ENCODE measurements around the gene TMEM72.

The TMEM72 gene

DNA sequence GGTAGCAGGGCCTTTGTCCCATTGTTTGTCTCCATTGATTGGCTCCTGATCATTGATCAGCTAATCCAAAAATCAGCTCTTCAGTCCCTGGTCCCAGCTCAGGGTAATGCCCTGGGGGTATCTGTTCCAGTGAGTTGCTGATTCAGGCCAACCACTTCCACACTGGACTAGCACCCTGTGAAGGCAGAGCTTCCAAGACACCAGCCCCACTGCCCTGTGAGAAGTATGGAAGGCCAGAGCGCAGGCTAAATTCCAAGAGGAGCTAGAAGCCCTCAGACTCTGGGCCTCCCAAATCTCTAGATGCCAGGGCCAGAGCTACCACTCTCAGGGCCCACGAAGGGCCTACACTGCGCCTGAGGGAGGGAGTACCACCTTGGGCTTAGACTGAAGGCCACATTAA lies 10.4 kb downstream of the TMEM72 start:
- ChIA-PET CTCF (interaction anchor here (0.8 to 2.6 kb wide), 5 partner anchors 10 to 84 kb away, joined by 3 to 21 read pairs (median 3); no protein-coding TSS in a partner anchor), POLR2A (no interaction called here)
- no peak for DNase-seq (ENCODE audit: extremely low spot score)
- TF ChIP-seq, protein P1, sequence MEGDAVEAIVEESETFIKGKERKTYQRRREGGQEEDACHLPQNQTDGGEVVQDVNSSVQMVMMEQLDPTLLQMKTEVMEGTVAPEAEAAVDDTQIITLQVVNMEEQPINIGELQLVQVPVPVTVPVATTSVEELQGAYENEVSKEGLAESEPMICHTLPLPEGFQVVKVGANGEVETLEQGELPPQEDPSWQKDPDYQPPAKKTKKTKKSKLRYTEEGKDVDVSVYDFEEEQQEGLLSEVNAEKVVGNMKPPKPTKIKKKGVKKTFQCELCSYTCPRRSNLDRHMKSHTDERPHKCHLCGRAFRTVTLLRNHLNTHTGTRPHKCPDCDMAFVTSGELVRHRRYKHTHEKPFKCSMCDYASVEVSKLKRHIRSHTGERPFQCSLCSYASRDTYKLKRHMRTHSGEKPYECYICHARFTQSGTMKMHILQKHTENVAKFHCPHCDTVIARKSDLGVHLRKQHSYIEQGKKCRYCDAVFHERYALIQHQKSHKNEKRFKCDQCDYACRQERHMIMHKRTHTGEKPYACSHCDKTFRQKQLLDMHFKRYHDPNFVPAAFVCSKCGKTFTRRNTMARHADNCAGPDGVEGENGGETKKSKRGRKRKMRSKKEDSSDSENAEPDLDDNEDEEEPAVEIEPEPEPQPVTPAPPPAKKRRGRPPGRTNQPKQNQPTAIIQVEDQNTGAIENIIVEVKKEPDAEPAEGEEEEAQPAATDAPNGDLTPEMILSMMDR (IDR thresholded peaks at IDR 0.05; ENCODE audit: control extremely low read depth, extremely low read depth, low read depth, missing control alignments), result no peak

DNA sequence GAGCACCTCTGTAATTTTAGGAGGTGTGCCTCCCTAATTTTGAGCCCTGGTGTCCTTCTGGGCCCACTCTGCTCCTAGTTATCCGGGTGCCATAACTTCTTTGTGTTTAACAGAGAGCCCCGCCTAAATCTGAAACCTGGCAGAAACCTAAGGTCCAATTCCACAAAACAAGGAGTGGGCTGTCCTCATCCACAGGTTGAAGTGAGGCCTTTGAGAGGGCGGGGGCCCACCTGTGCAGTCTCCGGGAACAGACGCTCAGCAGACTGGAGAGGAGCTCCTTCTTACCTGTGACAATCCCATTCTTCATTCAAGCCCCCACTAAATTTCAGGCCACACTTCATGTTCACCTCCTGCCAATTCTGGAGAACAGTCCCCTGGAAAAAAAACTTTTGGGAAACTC lies 10.9 kb downstream of the TMEM72 start:
- CTCF ChIA-PET, result interaction anchor here (1.0 to 2.6 kb wide), 4 partner anchors 11 to 84 kb away, joined by 3 to 21 read pairs (median 3); no protein-coding TSS in a partner anchor

DNA sequence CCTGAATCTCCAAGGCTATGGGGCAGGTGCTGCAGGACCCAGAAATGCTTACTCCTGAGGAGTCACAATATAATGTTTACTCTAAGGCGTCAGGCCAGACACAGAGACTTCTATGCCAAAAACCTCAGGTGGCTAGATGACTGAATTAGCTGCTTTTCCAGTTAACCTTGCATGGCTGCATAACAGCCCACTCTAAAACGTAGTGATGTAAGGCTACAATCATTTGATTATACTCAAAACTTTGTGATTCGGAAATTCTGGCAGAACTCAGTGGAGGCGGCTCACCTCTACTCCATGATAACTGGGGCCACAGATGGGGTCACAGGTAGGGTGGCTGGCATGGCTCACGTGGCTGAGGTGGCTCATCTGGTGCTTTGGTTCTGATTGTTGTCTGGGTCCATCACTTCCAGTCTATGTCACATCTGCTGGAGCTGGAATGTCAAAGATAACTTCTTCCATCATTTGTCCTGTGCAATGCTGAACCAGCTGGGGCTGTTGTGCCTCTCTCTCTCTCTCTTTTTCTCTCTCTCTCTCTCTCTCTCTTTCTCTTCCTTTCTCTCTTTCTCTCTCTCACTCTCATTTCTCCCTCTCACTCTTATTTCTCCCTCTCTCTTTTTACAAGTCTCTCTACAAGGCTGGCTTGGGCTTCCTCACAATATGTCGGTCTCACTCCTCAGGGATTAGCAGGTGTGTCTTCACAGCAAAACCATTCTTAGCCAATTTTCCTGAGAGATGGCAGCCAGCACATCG lies 11.8 kb downstream of the TMEM72 start:
- ChIA-PET POLR2A (no interaction called here), CTCF (interaction anchor here (1.3 to 2.6 kb wide), 3 partner anchors 10 to 25 kb away, joined by 3 to 21 read pairs (median 8); no protein-coding TSS in a partner anchor)
- no peak for DNase-seq (ENCODE audit: extremely low spot score)
- TF ChIP-seq, protein P1 (IDR thresholded peaks at IDR 0.05; ENCODE audit: control extremely low read depth, extremely low read depth, low read depth, missing control alignments), result no peak

More for the DNA sequence above, 10.9 kb downstream of the TMEM72 start:
- TF ChIP-seq, protein P1 (IDR thresholded peaks at IDR 0.05; ENCODE audit: control extremely low read depth, extremely low read depth, low read depth, missing control alignments), result no peak
- no peak for DNase-seq (ENCODE audit: extremely low spot score)
- POLR2A ChIA-PET, result no interaction called here

DNA sequence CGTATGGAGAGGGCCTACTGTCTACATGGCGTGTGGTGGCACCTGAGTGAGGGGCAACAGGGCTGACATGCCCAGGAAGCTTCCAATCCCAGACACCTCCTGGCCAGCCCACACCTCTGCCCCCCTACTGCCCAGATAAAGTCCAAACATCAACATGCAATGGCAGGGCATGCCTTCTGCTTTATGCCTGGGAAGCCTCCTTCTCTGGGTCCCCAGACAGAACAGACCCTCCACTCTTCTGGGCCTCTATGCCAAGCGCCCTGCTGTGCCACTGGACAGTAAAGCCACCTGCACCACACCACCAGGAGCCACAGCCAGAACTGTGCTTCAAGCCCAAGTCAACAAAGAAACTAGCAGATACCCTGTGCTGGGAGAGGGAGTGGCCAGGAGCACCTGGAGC lies 12.5 kb downstream of the TMEM72 start:
- ChIA-PET POLR2A (no interaction called here), CTCF (interaction anchor here (1.5 kb wide), 1 partner anchor 9 kb away, joined by 8 read pairs; no protein-coding TSS in a partner anchor)
- no peak for DNase-seq (ENCODE audit: extremely low spot score)
- TF ChIP-seq, protein P1 (IDR thresholded peaks at IDR 0.05; ENCODE audit: control extremely low read depth, extremely low read depth, low read depth, missing control alignments), result no peak

DNA sequence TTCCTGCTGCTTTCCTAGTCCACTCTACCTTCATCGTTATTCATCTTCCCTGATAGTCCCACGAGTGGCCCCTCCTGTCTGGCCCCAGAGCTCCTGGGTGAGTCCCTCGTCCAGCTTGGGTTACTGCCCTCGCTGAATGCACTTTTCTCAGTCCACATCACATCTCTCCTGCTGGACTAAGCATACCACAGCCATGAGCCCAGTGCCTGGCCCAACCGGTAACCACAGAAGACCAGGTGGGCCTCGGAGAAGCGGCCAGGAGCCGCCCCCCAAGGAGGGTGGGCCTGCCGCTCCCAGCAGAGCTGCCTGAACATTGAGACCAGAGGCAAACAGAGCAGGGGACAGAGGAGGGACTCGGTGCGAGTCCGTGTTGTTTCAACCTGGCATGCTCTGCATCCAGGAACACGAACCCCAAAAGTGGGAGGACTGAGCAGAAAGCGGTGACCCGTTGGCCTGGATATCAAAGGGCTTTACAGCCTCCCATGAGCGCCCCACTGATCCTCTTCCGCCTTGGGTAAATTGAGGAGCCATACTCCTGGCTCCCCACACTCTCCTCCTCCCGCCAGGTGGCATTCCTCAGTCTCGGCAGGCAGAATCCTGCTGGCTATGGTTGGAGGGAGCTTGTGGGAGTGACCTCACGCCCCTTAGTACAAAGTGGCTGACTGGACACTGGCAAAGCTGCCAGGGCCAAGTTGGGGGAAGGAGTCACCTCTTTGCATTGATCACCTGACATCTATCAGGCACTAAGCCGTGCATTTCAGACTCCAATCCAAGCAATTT lies 13.3 kb downstream of the TMEM72 start:
- TF ChIP-seq, protein P1 (IDR thresholded peaks at IDR 0.05; ENCODE audit: control extremely low read depth, extremely low read depth, low read depth, missing control alignments), result no peak
- no peak for DNase-seq (ENCODE audit: extremely low spot score)
- ChIA-PET CTCF (interaction anchor here (1.3 to 1.5 kb wide), 2 partner anchors 8 to 11 kb away, joined by 7 to 8 read pairs; no protein-coding TSS in a partner anchor), POLR2A (interaction anchor here (0.6 kb wide), 1 partner anchor 165 kb away, joined by 3 read pairs; no protein-coding TSS in a partner anchor)

DNA sequence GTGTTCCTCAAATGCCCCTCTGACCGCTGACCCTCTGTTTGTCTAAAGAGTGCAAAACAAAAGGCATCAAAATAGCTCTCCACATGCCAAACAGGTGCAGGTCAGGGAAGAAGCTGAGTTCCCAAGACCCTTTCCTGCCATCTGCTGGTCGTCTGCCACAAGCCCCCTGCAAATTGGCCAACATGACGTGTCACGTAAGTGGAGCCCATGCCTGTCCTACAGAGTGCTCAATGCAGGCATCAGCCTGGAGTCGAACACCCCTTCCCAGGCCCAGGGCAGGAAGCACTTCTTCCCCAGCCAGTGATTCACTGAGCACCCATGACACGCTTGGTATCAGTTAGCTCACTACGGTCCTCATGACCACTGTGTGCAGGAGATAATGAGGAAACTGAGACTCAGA lies 14.1 kb downstream of the TMEM72 start:
- ChIA-PET POLR2A (no interaction called here), CTCF (interaction anchor here (1.3 kb wide), 1 partner anchor 10 kb away, joined by 7 read pairs; no protein-coding TSS in a partner anchor)
- DNase-seq (ENCODE audit: extremely low spot score), result no peak
- TF ChIP-seq, protein P1 (IDR thresholded peaks at IDR 0.05; ENCODE audit: control extremely low read depth, extremely low read depth, low read depth, missing control alignments), result peak; percentile 9

Data from GM10248 (cell line).